GM23338 (cell line): Measurements from ENCODE around the gene CA12. TPM values are rescaled to one million over a fixed set of nuclear protein-coding genes. Genes with fewer than 3 reads are reported as not detected.

ENCODE experiments used
- ATAC-seq: fragments of 200-7000 bp; cut with Tn5 transposase; 3 replicates; pipeline ENCODE4 v1.9.1; 2020
- DNase-seq: peaks from one replicate; pipeline ENCODE4 v3.0.0-alpha.2; 2015; ENCODE audit warnings: low spot score
- H2AFZ ChIP-seq: fragments of 200-600 bp; sonication (generic); 2 replicates; pipeline ENCODE4 v1.8.0; 2016; ENCODE audit warnings: antibody characterized with exemption, mild to moderate bottlenecking, moderate library complexity
- H3F3A ChIP-seq: fragments of 200-600 bp; sonication (generic); replicated peaks from 2 replicates; pipeline ENCODE4 v1.8.0; 2017; ENCODE audit warnings: antibody characterized with exemption, mixed run types, low read depth
- H3K27ac ChIP-seq: fragments of 200-600 bp; sonication (generic); 2 replicates; pipeline ENCODE4 v1.6.1; 2016; ENCODE audit warnings: low read depth
- H3K27me3 ChIP-seq: fragments of 200-600 bp; sonication (generic); 2 replicates; pipeline ENCODE4 v1.8.0; 2016; ENCODE audit warnings: mild to moderate bottlenecking, mixed run types, moderate library complexity; ENCODE audit not compliant: insufficient read depth
- H3K36me3 ChIP-seq: fragments of 200-600 bp; sonication (generic); 2 replicates; pipeline ENCODE4 v1.8.0; 2016; ENCODE audit warnings: mild to moderate bottlenecking; ENCODE audit not compliant: insufficient read depth
- H3K4me1 ChIP-seq: fragments of 200-600 bp; sonication (generic); 2 replicates; pipeline ENCODE4 v1.8.0; 2016; ENCODE audit warnings: mild to moderate bottlenecking, moderate library complexity; ENCODE audit not compliant: insufficient read depth
- H3K4me2 ChIP-seq: fragments of 200-600 bp; sonication (generic); 2 replicates; pipeline ENCODE4 v1.7.1; 2017; ENCODE audit warnings: mixed run types
- H3K4me3 ChIP-seq: fragments of 200-600 bp; sonication (generic); 2 replicates; pipeline ENCODE4 v1.6.1; 2016; ENCODE audit warnings: mixed run types
- H3K79me2 ChIP-seq: fragments of 200-600 bp; sonication (generic); replicated peaks from 2 replicates; pipeline ENCODE4 v1.8.0; 2017; ENCODE audit warnings: mild to moderate bottlenecking; ENCODE audit not compliant: insufficient read depth
- H3K9me2 ChIP-seq: fragments of 200-600 bp; sonication (generic); 2 replicates; pipeline ENCODE4 v1.8.0; 2017; ENCODE audit not compliant: insufficient read depth
- H4K20me1 ChIP-seq: fragments of 200-600 bp; sonication (generic); replicated peaks from 2 replicates; pipeline ENCODE4 v1.8.0; 2017; ENCODE audit warnings: mild to moderate bottlenecking; ENCODE audit not compliant: insufficient read depth
- H3K27ac Mint-ChIP-seq: 2 replicates; pipeline ENCODE4 v1.8.0; 2020; ENCODE audit warnings: inconsistent platforms, mild to moderate bottlenecking, moderate library complexity, mixed read lengths
- H3K27me3 Mint-ChIP-seq: 3 replicates; pipeline ENCODE4 v1.8.0; 2022; ENCODE audit warnings: low read depth, mild to moderate bottlenecking, moderate library complexity, mixed read lengths, inconsistent platforms; ENCODE audit not compliant: insufficient read depth, poor library complexity
- H3K36me3 Mint-ChIP-seq: 3 replicates; pipeline ENCODE4 v1.8.0; 2021; ENCODE audit warnings: low read depth, mild to moderate bottlenecking, inconsistent platforms, moderate library complexity, mixed read lengths
- H3K4me1 Mint-ChIP-seq: 3 replicates; pipeline ENCODE4 v1.8.0; 2020; ENCODE audit warnings: mild to moderate bottlenecking, inconsistent platforms, mixed read lengths
- H3K4me3 Mint-ChIP-seq: 3 replicates; pipeline ENCODE4 v1.8.0; 2021; ENCODE audit warnings: moderate library complexity, mild to moderate bottlenecking, inconsistent platforms, mixed read lengths
- H3K9me3 Mint-ChIP-seq: 3 replicates; pipeline ENCODE4 v1.8.0; 2020; ENCODE audit warnings: moderate library complexity, mild to moderate bottlenecking, inconsistent platforms, mixed read lengths
- CTCF ChIP-seq, 2 experiments: fragments of 200-600 bp in 1 of 2; sonication (generic) in 1 of 2; conservative IDR thresholded peaks; 2 replicates each; pipeline versions ENCODE4 v1.5.1 to v1.6.1; 2016 to 2017; ENCODE audit warnings: antibody characterized with exemption in 2 of 2, low read depth in 2 of 2, mild to moderate bottlenecking in 2 of 2, moderate library complexity in 1 of 2
- EZH2 ChIP-seq: fragments of 200-600 bp; sonication (generic); IDR thresholded peaks from one replicate; pipeline ENCODE4 v1.8.0; 2017; ENCODE audit warnings: antibody characterized with exemption, mild to moderate bottlenecking, low read depth; ENCODE audit not compliant: unreplicated experiment
- EZH2phosphoT487 ChIP-seq: fragments of 200-600 bp; sonication (generic); IDR thresholded peaks from one replicate; pipeline ENCODE4 v1.8.1; 2018; ENCODE audit warnings: antibody characterized with exemption; ENCODE audit not compliant: unreplicated experiment
- JUNB ChIP-seq: IDR thresholded peaks from one replicate; pipeline ENCODE4 v1.6.1; 2016; ENCODE audit warnings: antibody characterized with exemption; ENCODE audit not compliant: unreplicated experiment
- POLR2AphosphoS5 ChIP-seq: IDR thresholded peaks from 2 replicates; pipeline ENCODE4 v1.6.1; 2016; ENCODE audit warnings: antibody characterized with exemption, low read depth
- STAT1 ChIP-seq: IDR thresholded peaks from one replicate; pipeline ENCODE4 v1.6.1; 2016; ENCODE audit warnings: antibody characterized with exemption; ENCODE audit not compliant: unreplicated experiment
- polyA plus RNA-seq: library from polyadenylated mRNA; unstranded; fragments of >200 nt; fragmentation: Nextera tagmentation; extraction: Ambion mirVana; gene quantifications from 2 replicates; pipeline ENCODE4 v1.2.1, GENCODE V29; 2016
- total RNA-seq: library from RNA; depleted of rRNA; stranded (reverse); fragments of >200 nt; shearing (Covaris generic); gene quantifications from 2 replicates; pipeline ENCODE4 v1.2.3, GENCODE V29; 2014
- TF ChIP-seq, protein P1 (sequence below): fragments of 250-450 bp; sonication (Bioruptor Pico); IDR thresholded peaks from 2 replicates; pipeline ENCODE4 v1.5.0; 2020; ENCODE audit warnings: mild to moderate bottlenecking, moderate library complexity
- TF ChIP-seq, protein P2 (sequence below): IDR thresholded peaks from 2 replicates; pipeline ENCODE4 v1.6.1; 2016; ENCODE audit warnings: antibody characterized with exemption

CA12 gene
- total and polyA plus RNA-seq, 2 experiments from 2014 or later: 2.9 to 5.2 TPM

GRCh38 chr15:63339006-63339766 is 42.5 kb downstream of the CA12 start:
- Mint-ChIP-seq H3K9me3 (no peaks in the 10 kb centered on the region), H3K4me1 (peaks cover 46% of the 10 kb centered on the region), H3K36me3 (no peaks in the 10 kb centered on the region; the same call in 2 of the 3 replicates), H3K4me3 (no peak overlapping the region; the same call in 2 of the 3 replicates), H3K27me3 (peaks cover 2% of the 10 kb centered on the region), H3K27ac (no peak overlapping the region)
- H3K4me1 ChIP-seq: peaks cover 27% of the 10 kb centered on the region
- no peaks in the 10 kb centered on the region for H3K27me3 ChIP-seq
- H3K9me2 ChIP-seq: peaks cover 4% of the 10 kb centered on the region; the same call in 1 of the 2 replicates
- DNase-seq (no peak), ATAC-seq (peak; percentile 42)
- no peaks in the 10 kb centered on the region for H3K79me2 ChIP-seq
- H3K36me3 ChIP-seq: no peaks in the 10 kb centered on the region
- no peaks in the 10 kb centered on the region for H4K20me1 ChIP-seq
- TF ChIP-seq CTCF (conservative IDR thresholded peaks at IDR 0.05; ENCODE audit: low read depth in 2 of 2) (no peak), POLR2AphosphoS5 (no peak), EZH2 (no peak), EZH2phosphoT487 (no peak), STAT1 (no peak), JUNB (no peak)
- TF ChIP-seq, protein P1, sequence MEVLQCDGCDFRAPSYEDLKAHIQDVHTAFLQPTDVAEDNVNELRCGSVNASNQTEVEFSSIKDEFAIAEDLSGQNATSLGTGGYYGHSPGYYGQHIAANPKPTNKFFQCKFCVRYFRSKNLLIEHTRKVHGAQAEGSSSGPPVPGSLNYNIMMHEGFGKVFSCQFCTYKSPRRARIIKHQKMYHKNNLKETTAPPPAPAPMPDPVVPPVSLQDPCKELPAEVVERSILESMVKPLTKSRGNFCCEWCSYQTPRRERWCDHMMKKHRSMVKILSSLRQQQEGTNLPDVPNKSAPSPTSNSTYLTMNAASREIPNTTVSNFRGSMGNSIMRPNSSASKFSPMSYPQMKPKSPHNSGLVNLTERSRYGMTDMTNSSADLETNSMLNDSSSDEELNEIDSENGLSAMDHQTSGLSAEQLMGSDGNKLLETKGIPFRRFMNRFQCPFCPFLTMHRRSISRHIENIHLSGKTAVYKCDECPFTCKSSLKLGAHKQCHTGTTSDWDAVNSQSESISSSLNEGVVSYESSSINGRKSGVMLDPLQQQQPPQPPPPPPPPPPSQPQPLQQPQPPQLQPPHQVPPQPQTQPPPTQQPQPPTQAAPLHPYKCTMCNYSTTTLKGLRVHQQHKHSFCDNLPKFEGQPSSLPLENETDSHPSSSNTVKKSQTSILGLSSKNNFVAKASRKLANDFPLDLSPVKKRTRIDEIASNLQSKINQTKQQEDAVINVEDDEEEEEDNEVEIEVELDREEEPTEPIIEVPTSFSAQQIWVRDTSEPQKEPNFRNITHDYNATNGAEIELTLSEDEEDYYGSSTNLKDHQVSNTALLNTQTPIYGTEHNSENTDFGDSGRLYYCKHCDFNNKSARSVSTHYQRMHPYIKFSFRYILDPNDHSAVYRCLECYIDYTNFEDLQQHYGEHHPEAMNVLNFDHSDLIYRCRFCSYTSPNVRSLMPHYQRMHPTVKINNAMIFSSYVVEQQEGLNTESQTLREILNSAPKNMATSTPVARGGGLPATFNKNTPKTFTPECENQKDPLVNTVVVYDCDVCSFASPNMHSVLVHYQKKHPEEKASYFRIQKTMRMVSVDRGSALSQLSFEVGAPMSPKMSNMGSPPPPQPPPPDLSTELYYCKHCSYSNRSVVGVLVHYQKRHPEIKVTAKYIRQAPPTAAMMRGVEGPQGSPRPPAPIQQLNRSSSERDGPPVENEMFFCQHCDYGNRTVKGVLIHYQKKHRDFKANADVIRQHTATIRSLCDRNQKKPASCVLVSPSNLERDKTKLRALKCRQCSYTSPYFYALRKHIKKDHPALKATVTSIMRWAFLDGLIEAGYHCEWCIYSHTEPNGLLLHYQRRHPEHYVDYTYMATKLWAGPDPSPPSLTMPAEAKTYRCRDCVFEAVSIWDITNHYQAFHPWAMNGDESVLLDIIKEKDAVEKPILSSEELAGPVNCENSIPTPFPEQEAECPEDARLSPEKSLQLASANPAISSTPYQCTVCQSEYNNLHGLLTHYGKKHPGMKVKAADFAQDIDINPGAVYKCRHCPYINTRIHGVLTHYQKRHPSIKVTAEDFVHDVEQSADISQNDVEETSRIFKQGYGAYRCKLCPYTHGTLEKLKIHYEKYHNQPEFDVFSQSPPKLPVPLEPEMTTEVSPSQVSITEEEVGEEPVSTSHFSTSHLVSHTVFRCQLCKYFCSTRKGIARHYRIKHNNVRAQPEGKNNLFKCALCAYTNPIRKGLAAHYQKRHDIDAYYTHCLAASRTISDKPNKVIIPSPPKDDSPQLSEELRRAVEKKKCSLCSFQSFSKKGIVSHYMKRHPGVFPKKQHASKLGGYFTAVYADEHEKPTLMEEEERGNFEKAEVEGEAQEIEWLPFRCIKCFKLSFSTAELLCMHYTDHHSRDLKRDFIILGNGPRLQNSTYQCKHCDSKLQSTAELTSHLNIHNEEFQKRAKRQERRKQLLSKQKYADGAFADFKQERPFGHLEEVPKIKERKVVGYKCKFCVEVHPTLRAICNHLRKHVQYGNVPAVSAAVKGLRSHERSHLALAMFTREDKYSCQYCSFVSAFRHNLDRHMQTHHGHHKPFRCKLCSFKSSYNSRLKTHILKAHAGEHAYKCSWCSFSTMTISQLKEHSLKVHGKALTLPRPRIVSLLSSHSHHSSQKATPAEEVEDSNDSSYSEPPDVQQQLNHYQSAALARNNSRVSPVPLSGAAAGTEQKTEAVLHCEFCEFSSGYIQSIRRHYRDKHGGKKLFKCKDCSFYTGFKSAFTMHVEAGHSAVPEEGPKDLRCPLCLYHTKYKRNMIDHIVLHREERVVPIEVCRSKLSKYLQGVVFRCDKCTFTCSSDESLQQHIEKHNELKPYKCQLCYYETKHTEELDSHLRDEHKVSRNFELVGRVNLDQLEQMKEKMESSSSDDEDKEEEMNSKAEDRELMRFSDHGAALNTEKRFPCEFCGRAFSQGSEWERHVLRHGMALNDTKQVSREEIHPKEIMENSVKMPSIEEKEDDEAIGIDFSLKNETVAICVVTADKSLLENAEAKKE (CRISPR knock-in tag): no peak
- TF ChIP-seq, protein P2, sequence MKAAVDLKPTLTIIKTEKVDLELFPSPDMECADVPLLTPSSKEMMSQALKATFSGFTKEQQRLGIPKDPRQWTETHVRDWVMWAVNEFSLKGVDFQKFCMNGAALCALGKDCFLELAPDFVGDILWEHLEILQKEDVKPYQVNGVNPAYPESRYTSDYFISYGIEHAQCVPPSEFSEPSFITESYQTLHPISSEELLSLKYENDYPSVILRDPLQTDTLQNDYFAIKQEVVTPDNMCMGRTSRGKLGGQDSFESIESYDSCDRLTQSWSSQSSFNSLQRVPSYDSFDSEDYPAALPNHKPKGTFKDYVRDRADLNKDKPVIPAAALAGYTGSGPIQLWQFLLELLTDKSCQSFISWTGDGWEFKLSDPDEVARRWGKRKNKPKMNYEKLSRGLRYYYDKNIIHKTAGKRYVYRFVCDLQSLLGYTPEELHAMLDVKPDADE: no peak
- H3K27ac ChIP-seq: no peak overlapping the region
- peak overlapping the region; percentile 28; the same call in 1 of the 2 replicates for H3K4me2 ChIP-seq
- no peak overlapping the region for H2AFZ ChIP-seq
- H3F3A ChIP-seq: no peaks in the 10 kb centered on the region
- H3K4me3 ChIP-seq: peak overlapping the region; percentile 6; the same call in 1 of the 2 replicates
